Astrocyte of the cerebellum (primary cell): ENCODE data around the gene STARD13.

ENCODE experiments used
- DNase-seq: peaks from one replicate; pipeline ENCODE4 v3.0.0-alpha.2; 2011; ENCODE audit warnings: low read depth
- H3K4me3 ChIP-seq: 2 replicates; pipeline ENCODE4 v1.5.1; 2011; ENCODE audit warnings: mild to moderate bottlenecking, low read depth, low read length, moderate library complexity
- CTCF ChIP-seq: IDR thresholded peaks from 2 replicates; pipeline ENCODE4 v1.5.1; 2012; ENCODE audit warnings: low read length, low read depth, moderate library complexity, mild to moderate bottlenecking; ENCODE audit errors: missing control alignments
- in situ Hi-C: cut with HindIII; loops from 2 replicates; pipeline ENCODE4 v1.10.0; 2017; ENCODE audit warnings: low sequenced_read_pairs

The STARD13 gene

GRCh38 chr13:33256148-33256840, 29.3 kb downstream of the STARD13 start:
- no peak for DNase-seq
- no peak overlapping the region for H3K4me3 ChIP-seq
- in situ Hi-C loops: no loop called here
- no peak for TF ChIP-seq CTCF

- no peak for TF ChIP-seq CTCF
- in situ Hi-C loops: no loop called here
- DNase-seq: no peak
- H3K4me3 ChIP-seq: no peak overlapping the region
Observed at GRCh38 chr13:33252135-33252534, 33.4 kb downstream of the STARD13 start.

GRCh38 chr13:33251131-33251661, 34.4 kb downstream of the STARD13 start:
- no peak overlapping the region for H3K4me3 ChIP-seq
- TF ChIP-seq CTCF: no peak
- peak; percentile 94 for DNase-seq
- in situ Hi-C loops: no loop called here

- DNase-seq: no peak
- in situ Hi-C loops: no loop called here
- no peak overlapping the region for H3K4me3 ChIP-seq
- TF ChIP-seq CTCF: no peak
Observed at GRCh38 chr13:33250609-33251008, 34.9 kb downstream of the STARD13 start.

- DNase-seq: no peak
- H3K4me3 ChIP-seq: no peak overlapping the region
- no peak for TF ChIP-seq CTCF
- in situ Hi-C loops: no loop called here
Observed at GRCh38 chr13:33249894-33250293, 35.7 kb downstream of the STARD13 start.

GRCh38 chr13:33249066-33249465, 36.5 kb downstream of the STARD13 start:
- TF ChIP-seq CTCF: no peak
- in situ Hi-C loops: no loop called here
- no peak overlapping the region for H3K4me3 ChIP-seq
- DNase-seq: no peak
